PFSK-1 (cell line): ENCODE measurements around the gene RSRP1.

Experiments
- FOXP2 ChIP-seq: optimal IDR thresholded peaks from 2 replicates; pipeline ENCODE3; 2011; ENCODE audit warnings: borderline replicate concordance, control low read depth, inconsistent platforms; ENCODE audit not compliant: insufficient read depth; ENCODE audit errors: extremely low read length, extremely low read depth
- POLR2AphosphoS5 ChIP-seq: IDR thresholded peaks from 2 replicates; pipeline ENCODE4 v1.6.1; 2012; ENCODE audit warnings: low read depth, mild to moderate bottlenecking, control low read depth, low read length, moderate library complexity
- SIN3A ChIP-seq: IDR thresholded peaks from 2 replicates; pipeline ENCODE4 v1.6.1; 2012; ENCODE audit warnings: mild to moderate bottlenecking, low read length, moderate library complexity, borderline replicate concordance; ENCODE audit not compliant: insufficient read depth
- TAF1 ChIP-seq: IDR thresholded peaks from 2 replicates; pipeline ENCODE4 v1.6.1; 2012; ENCODE audit warnings: low read length, control low read depth, borderline replicate concordance; ENCODE audit not compliant: insufficient read depth
- TF ChIP-seq, protein P1 (sequence below), 2 experiments: IDR thresholded peaks; 2 replicates each; pipeline versions ENCODE4 v1.6.1 to v1.8.0; 2011 to 2012; ENCODE audit warnings: low read depth in 2 of 2, low read length in 2 of 2, control low read depth in 1 of 2, inconsistent platforms in 1 of 2, mild to moderate bottlenecking in 1 of 2, moderate library complexity in 1 of 2; ENCODE audit not compliant: insufficient read depth in 1 of 2

- TF ChIP-seq, protein P1, sequence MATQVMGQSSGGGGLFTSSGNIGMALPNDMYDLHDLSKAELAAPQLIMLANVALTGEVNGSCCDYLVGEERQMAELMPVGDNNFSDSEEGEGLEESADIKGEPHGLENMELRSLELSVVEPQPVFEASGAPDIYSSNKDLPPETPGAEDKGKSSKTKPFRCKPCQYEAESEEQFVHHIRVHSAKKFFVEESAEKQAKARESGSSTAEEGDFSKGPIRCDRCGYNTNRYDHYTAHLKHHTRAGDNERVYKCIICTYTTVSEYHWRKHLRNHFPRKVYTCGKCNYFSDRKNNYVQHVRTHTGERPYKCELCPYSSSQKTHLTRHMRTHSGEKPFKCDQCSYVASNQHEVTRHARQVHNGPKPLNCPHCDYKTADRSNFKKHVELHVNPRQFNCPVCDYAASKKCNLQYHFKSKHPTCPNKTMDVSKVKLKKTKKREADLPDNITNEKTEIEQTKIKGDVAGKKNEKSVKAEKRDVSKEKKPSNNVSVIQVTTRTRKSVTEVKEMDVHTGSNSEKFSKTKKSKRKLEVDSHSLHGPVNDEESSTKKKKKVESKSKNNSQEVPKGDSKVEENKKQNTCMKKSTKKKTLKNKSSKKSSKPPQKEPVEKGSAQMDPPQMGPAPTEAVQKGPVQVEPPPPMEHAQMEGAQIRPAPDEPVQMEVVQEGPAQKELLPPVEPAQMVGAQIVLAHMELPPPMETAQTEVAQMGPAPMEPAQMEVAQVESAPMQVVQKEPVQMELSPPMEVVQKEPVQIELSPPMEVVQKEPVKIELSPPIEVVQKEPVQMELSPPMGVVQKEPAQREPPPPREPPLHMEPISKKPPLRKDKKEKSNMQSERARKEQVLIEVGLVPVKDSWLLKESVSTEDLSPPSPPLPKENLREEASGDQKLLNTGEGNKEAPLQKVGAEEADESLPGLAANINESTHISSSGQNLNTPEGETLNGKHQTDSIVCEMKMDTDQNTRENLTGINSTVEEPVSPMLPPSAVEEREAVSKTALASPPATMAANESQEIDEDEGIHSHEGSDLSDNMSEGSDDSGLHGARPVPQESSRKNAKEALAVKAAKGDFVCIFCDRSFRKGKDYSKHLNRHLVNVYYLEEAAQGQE (IDR thresholded peaks at IDR 0.05; ENCODE audit: insufficient read depth in 1 of 2, low read depth in 2 of 2, low read length in 2 of 2) = no peak
- TF ChIP-seq TAF1 = no peak
- TF ChIP-seq POLR2AphosphoS5 = no peak
- TF ChIP-seq SIN3A = no peak
- no peak for TF ChIP-seq FOXP2
Measured at GRCh38 chr1:25205786-25206185, 41.5 kb downstream of the RSRP1 start.
